ENCODE results near the gene ZMIZ1.
A peak's percentile ranks its signal among the peaks of the same experiment; 100 is the strongest.

The ZMIZ1 gene

DNA sequence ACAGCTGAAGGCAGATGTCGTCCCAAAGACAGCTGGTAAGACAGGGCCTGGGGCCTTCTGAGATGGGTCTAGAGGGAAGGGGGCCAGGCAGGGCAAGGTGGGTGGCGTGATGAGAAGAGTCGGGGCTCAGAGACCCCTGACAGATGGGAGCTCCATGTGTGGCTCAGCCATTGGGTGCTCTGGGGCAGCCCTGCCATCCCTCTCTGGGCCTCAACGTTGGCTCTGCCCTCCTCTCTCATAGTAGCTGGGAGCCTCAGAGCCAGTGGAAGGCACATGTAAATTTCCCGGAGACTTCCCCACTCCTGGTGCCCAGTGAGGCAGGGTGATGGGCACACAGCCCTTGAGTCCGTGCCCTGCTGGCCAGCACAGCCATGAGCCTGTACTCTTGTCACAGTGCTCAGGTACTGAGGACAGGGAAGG is 280.3 kb downstream of the ZMIZ1 start:
- H3K9me3 ChIP-seq: no peaks in the 10 kb centered on the region
- peaks cover 6% of the 10 kb centered on the region for H3K4me1 ChIP-seq
- TF ChIP-seq CTCF (IDR thresholded peaks at IDR 0.05; ENCODE audit: low read depth, low read length): no peak
- H3K36me3 ChIP-seq: peaks cover 53% of the 10 kb centered on the region
- no peak overlapping the region; the same call in 1 of the 2 replicates for H3K4me3 ChIP-seq (ENCODE audit: low read depth, low read length)
- no peaks in the 10 kb centered on the region for H3K27me3 ChIP-seq
- DNase-seq: no peak

DNA sequence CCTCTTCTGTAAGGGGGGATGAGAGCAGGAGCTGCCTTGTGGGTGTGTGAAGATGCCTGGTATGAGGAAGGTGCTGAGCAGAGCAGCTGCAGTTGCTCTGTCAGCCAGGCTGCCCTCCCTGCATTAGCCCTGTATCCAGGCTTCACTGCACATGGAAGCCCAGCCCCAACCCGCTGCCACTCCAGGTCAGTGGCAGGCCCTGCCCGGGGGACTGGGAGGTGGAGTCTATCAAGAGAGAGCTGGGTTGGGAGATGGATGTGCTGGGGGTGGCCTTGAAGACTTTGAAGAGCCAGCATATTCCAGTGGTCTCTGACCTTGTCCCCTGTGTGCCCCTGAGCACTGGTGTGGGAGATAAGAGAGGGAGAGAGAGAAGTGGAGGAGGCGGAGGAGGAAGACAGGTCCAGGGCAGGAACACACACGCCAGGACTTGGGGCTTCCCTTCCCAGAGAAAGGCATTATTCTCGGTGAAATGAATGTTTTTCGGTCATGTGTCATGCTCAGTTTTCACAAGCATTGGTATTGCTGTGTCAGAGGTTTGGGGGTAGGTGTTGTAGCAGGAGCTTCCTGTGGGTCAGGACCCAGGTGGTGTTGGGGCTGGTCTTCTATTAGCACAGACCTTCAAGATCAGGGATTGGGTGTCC is 281.1 kb downstream of the ZMIZ1 start:
- Histone ChIP-seq H3K4me1 (peaks cover 6% of the 10 kb centered on the region), H3K4me3 (ENCODE audit: low read depth, low read length) (no peak overlapping the region), H3K9me3 (no peaks in the 10 kb centered on the region), H3K36me3 (peaks cover 61% of the 10 kb centered on the region), H3K27me3 (no peaks in the 10 kb centered on the region)
- TF ChIP-seq CTCF (IDR thresholded peaks at IDR 0.05; ENCODE audit: low read depth, low read length): no peak
- peak; percentile 32 for DNase-seq

DNA sequence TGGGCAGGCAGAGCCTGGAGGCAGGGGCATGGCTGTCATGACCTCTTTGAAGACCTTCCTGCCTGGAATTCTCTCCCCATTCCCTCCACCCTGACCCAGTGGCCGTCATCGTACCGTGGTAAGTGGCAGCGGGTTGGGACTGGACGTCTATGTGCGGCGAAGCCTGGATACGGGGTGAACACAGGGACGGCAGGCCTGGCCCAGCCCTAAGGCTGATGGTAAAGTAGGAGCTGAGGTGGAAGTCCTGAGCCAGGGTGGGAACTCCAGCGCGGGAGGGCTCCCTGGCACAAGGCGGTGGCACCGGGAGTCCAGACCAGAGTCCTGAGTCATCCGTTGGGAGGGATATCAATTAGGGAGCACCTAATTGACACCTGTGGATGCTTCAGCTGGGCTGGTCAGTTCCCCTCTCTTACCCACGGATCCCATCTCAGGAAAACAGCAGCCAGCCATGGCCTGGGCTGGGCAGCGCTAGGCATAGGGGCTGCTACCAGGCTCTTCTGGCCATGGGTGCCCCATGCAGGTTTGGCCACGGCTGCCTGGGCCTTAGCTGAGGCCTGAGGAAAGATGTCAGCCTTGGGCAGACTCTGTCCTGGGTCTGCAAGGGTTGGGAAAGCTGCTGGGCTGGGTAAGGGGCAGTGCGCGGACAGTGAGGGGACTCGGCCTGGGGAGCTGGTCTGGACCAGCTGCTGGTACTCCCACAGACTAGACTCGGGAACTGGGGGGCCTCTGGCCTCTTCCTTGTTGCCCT is 281.8 kb downstream of the ZMIZ1 start:
- H3K4me3 ChIP-seq (ENCODE audit: low read depth, low read length): no peak overlapping the region
- no peaks in the 10 kb centered on the region for H3K27me3 ChIP-seq
- H3K36me3 ChIP-seq: peaks cover 66% of the 10 kb centered on the region
- no peaks in the 10 kb centered on the region for H3K9me3 ChIP-seq
- no peak for DNase-seq
- H3K4me1 ChIP-seq: peaks cover 6% of the 10 kb centered on the region
- no peak for TF ChIP-seq CTCF (IDR thresholded peaks at IDR 0.05; ENCODE audit: low read depth, low read length)

GRCh38 chr10:79351332-79351731 is 282.6 kb downstream of the ZMIZ1 start:
- DNase-seq: no peak
- Histone ChIP-seq H3K36me3 (peaks cover 66% of the 10 kb centered on the region), H3K27me3 (no peaks in the 10 kb centered on the region), H3K4me1 (peaks cover 6% of the 10 kb centered on the region), H3K9me3 (no peaks in the 10 kb centered on the region), H3K4me3 (ENCODE audit: low read depth, low read length) (no peak overlapping the region)
- no peak for TF ChIP-seq CTCF (IDR thresholded peaks at IDR 0.05; ENCODE audit: low read depth, low read length)

DNA sequence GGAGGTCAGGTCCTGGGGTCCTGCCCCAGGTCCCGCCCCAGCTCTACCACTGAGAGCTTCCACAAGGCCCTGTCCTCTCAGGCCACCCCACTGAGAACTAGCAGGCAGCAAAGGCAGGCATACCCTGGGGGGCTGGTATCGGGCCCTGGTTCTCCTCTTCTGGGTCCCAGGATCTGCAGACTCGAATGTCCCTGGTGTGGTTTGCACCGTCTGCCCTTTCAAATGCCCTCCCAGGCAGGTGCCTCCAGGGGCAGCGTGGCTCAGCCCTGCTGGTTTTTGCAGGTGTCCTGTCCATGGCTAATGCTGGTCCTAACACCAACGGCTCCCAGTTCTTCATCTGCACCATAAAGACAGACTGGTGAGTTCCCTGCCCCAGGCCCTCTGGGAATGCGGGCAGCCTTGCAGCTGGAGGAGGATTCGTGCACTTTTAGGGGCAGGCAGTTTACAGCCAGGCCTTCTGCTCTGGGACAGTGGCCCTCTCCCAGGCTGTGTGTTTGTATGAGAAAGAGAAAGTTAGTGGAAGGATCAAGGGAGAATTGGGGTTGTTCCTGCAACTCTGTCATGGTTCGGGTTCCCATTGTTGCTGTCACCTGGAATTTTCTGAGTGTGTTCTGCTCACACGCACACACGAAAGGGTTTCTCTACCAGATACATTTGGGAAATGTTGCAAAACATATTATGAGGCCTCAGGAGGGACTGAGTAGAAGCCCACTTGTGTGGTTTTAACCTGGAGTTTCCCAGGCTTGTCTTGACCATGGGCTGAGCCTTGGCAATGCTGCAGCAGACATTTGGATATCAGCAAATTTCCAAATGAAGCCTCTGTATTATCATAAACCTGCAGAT is 283.5 kb downstream of the ZMIZ1 start:
- peaks cover 66% of the 10 kb centered on the region for H3K36me3 ChIP-seq
- no peak for DNase-seq
- H3K9me3 ChIP-seq: no peaks in the 10 kb centered on the region

More for the DNA sequence above, 283.5 kb downstream of the ZMIZ1 start:
- no peak overlapping the region for H3K4me3 ChIP-seq (ENCODE audit: low read depth, low read length)
- no peaks in the 10 kb centered on the region for H3K27me3 ChIP-seq
- TF ChIP-seq CTCF (IDR thresholded peaks at IDR 0.05; ENCODE audit: low read depth, low read length): no peak
- H3K4me1 ChIP-seq: no peaks in the 10 kb centered on the region
